ENCODE data around the gene RPP25L. TPM values are rescaled to one million over a fixed set of nuclear protein-coding genes. Genes with fewer than 3 reads are reported as not detected.

RPP25L gene
- total RNA-seq, 1 experiment from 2014 or later, result 25.0 TPM

- Histone ChIP-seq H3K4me1 (ENCODE audit: insufficient read depth, low read length) (peaks cover 23% of the 10 kb centered on the region; the same call in 1 of the 2 replicates), H4K20me1 (ENCODE audit: low read length) (no peaks in the 10 kb centered on the region), H3K27ac (ENCODE audit: low read length) (no peak overlapping the region), H3K9me3 (ENCODE audit: low read length) (no peaks in the 10 kb centered on the region), H3K79me2 (ENCODE audit: low read length) (peaks cover 10% of the 10 kb centered on the region; the same call in 1 of the 2 replicates), H3K4me2 (ENCODE audit: low read length) (peak overlapping the region; percentile 92), H3K36me3 (ENCODE audit: low read depth, low read length) (no peaks in the 10 kb centered on the region), H3K27me3 (ENCODE audit: low read length) (no peaks in the 10 kb centered on the region), H2AFZ (ENCODE audit: low read length) (no peak overlapping the region), H3K4me3 (ENCODE audit: low read length) (peak overlapping the region; percentile 81), H3K9me2 (replicated peaks; ENCODE audit: low read length) (no peaks in the 10 kb centered on the region), H3K9ac (ENCODE audit: low read length) (no peak overlapping the region), H3F3A (ENCODE audit: low read length, unreplicated experiment) (no peaks in the 10 kb centered on the region)
- ChIA-PET CTCF (no interaction called here), POLR2A (ENCODE audit: unreplicated experiment) (no interaction called here)
- no peak for TF ChIP-seq EZH2phosphoT487 (IDR thresholded peaks at IDR 0.05; ENCODE audit: borderline replicate concordance, low read length)
- TF ChIP-seq EZH2 (IDR thresholded peaks at IDR 0.05; ENCODE audit: low read length, unreplicated experiment), result no peak
- TF ChIP-seq CTCF (conservative IDR thresholded peaks at IDR 0.05; ENCODE audit: low read depth, low read length), result no peak
- DNase-seq, result no peak
- BruUV-seq (replicated peaks), result no TSS peak
- intact Hi-C loops (cut with micrococcal nuclease), result no loop called here
- no peak for ATAC-seq
These were observed 35.8 kb upstream of the RPP25L start for GRCh38 chr9:34647651-34648050.

- POLR2A ChIA-PET (ENCODE audit: unreplicated experiment), result no interaction called here
- Histone ChIP-seq H4K20me1 (ENCODE audit: low read length) (no peaks in the 10 kb centered on the region), H3K9me3 (ENCODE audit: low read length) (no peaks in the 10 kb centered on the region), H3K27me3 (ENCODE audit: low read length) (no peaks in the 10 kb centered on the region), H3K4me3 (ENCODE audit: low read length) (peak overlapping the region; percentile 81), H3K79me2 (ENCODE audit: low read length) (peaks cover 10% of the 10 kb centered on the region; the same call in 1 of the 2 replicates), H3K27ac (ENCODE audit: low read length) (no peak overlapping the region), H3F3A (ENCODE audit: low read length, unreplicated experiment) (no peaks in the 10 kb centered on the region), H2AFZ (ENCODE audit: low read length) (peak overlapping the region; percentile 67), H3K9me2 (replicated peaks; ENCODE audit: low read length) (no peaks in the 10 kb centered on the region), H3K36me3 (ENCODE audit: low read depth, low read length) (no peaks in the 10 kb centered on the region), H3K4me1 (ENCODE audit: insufficient read depth, low read length) (peaks cover 17% of the 10 kb centered on the region; the same call in 1 of the 2 replicates), H3K4me2 (ENCODE audit: low read length) (peak overlapping the region; percentile 92), H3K9ac (ENCODE audit: low read length) (peak overlapping the region; percentile 77)
- CTCF ChIA-PET, result interaction anchor here (0.6 to 1.6 kb wide), 4 partner anchors 9 to 55 kb away, joined by 3 to 5 read pairs (median 3); partner anchors contain the start of gene SIGMAR1
- no peak for DNase-seq
- TF ChIP-seq CTCF (conservative IDR thresholded peaks at IDR 0.05; ENCODE audit: low read depth, low read length), result no peak
- no peak for TF ChIP-seq EZH2 (IDR thresholded peaks at IDR 0.05; ENCODE audit: low read length, unreplicated experiment)
- no peak for TF ChIP-seq EZH2phosphoT487 (IDR thresholded peaks at IDR 0.05; ENCODE audit: borderline replicate concordance, low read length)
- intact Hi-C loops (cut with micrococcal nuclease), result no loop called here
- no TSS peak for BruUV-seq (replicated peaks)
- ATAC-seq, result no peak
These were observed 35.1 kb upstream of the RPP25L start for GRCh38 chr9:34647084-34647403.
